Osteoblast (primary cell): Measurements from ENCODE around the gene WIZ. TPM values are rescaled to one million over a fixed set of nuclear protein-coding genes. Genes with fewer than 3 reads are reported as not detected.

ENCODE experiments used
- DNase-seq: peaks from one replicate; pipeline ENCODE4 v3.0.0; 2011; ENCODE audit warnings: low spot score, mixed read lengths; ENCODE audit not compliant: insufficient read length; ENCODE audit errors: missing footprints
- H2AFZ ChIP-seq: 2 replicates; pipeline ENCODE4 v1.6.0; 2011; ENCODE audit warnings: mild to moderate bottlenecking, low read length
- H3K27ac ChIP-seq: 2 replicates; pipeline ENCODE4 v1.5.1; 2011; ENCODE audit warnings: mild to moderate bottlenecking, low read depth, low read length, moderate library complexity
- H3K27me3 ChIP-seq: 2 replicates; pipeline ENCODE4 v1.6.0; 2012; ENCODE audit warnings: mild to moderate bottlenecking, control low read depth, inconsistent platforms, low read length, moderate library complexity; ENCODE audit not compliant: insufficient read depth
- H3K36me3 ChIP-seq: 2 replicates; pipeline ENCODE4 v1.5.1; 2011; ENCODE audit warnings: mild to moderate bottlenecking, low read length, control low read depth, moderate library complexity; ENCODE audit not compliant: insufficient read depth
- H3K4me1 ChIP-seq: 2 replicates; pipeline ENCODE4 v1.5.1; 2011; ENCODE audit warnings: mild to moderate bottlenecking, low read length, control low read depth, moderate library complexity; ENCODE audit not compliant: insufficient read depth
- H3K4me2 ChIP-seq: 2 replicates; pipeline ENCODE4 v1.6.0; 2011; ENCODE audit warnings: mild to moderate bottlenecking, low read length; ENCODE audit not compliant: insufficient read depth
- H3K4me3 ChIP-seq: fragments of 200-600 bp; sonication (generic); 3 replicates; pipeline ENCODE4 v1.5.1; 2012; ENCODE audit warnings: mild to moderate bottlenecking, low read length, inconsistent platforms; ENCODE audit not compliant: insufficient read depth
- H3K79me2 ChIP-seq: 2 replicates; pipeline ENCODE4 v1.6.0; 2012; ENCODE audit warnings: mild to moderate bottlenecking, low read length, control low read depth, inconsistent platforms; ENCODE audit not compliant: insufficient read depth
- H3K9me3 ChIP-seq: 2 replicates; pipeline ENCODE4 v1.5.1; 2011; ENCODE audit warnings: low read depth, low read length, control low read depth
- H4K20me1 ChIP-seq: 2 replicates; pipeline ENCODE4 v1.6.0; 2012; ENCODE audit warnings: mild to moderate bottlenecking, low read length, control low read depth; ENCODE audit not compliant: insufficient read depth
- CTCF ChIP-seq: IDR thresholded peaks from 2 replicates; pipeline ENCODE4 v1.5.1; 2011; ENCODE audit warnings: mild to moderate bottlenecking, low read depth, low read length, moderate library complexity; ENCODE audit errors: extremely low read depth
- total RNA-seq: library from RNA; depleted of rRNA; stranded (reverse); fragments of >200 nt; gene quantifications from 2 replicates; pipeline ENCODE4 v1.2.3, GENCODE V29; 2012

WIZ gene
- total RNA-seq, 1 donor, result 9.8 TPM

GRCh38 chr19:15419413-15420025 is 30.2 kb downstream of the WIZ start:
- peak; percentile 96 for DNase-seq
- Histone ChIP-seq H2AFZ (peak overlapping the region; percentile 83), H3K9me3 (no peaks in the 10 kb centered on the region), H3K4me1 (peaks cover 21% of the 10 kb centered on the region), H4K20me1 (peaks cover 39% of the 10 kb centered on the region), H3K27ac (peak overlapping the region; percentile 54), H3K4me2 (peak overlapping the region; percentile 96), H3K27me3 (no peaks in the 10 kb centered on the region), H3K4me3 (peak overlapping the region; percentile 93), H3K36me3 (peaks cover 31% of the 10 kb centered on the region), H3K79me2 (peaks cover 42% of the 10 kb centered on the region)
- no peak for TF ChIP-seq CTCF

- Histone ChIP-seq H3K4me2 (peak within 1 kb of the TSS; percentile 96), H4K20me1 (peaks cover 40% of the 10 kb centered on the region), H3K4me3 (peak within 1 kb of the TSS; percentile 93), H2AFZ (peak within 1 kb of the TSS; percentile 90), H3K79me2 (peaks cover 49% of the 10 kb centered on the region), H3K4me1 (peaks cover 21% of the 10 kb centered on the region), H3K27ac (peak within 1 kb of the TSS; percentile 89), H3K27me3 (no peaks in the 10 kb centered on the region), H3K9me3 (no peaks in the 10 kb centered on the region), H3K36me3 (peaks cover 24% of the 10 kb centered on the region)
- DNase-seq, result peak; percentile 100
- TF ChIP-seq CTCF, result peak; percentile 44
Measured at GRCh38 chr19:15418579-15419412, 31.0 kb downstream of the WIZ start, which contains the start of gene AKAP8L. AKAP8L (minus strand) TSS chr19:15418988; CDS start chr19:15418923, 65 bp downstream.

GRCh38 chr19:15418231-15418578 is 31.6 kb downstream of the WIZ start:
- H3K4me2 ChIP-seq, result peak overlapping the region; percentile 96
- peak overlapping the region; percentile 90 for H2AFZ ChIP-seq
- H4K20me1 ChIP-seq, result peaks cover 43% of the 10 kb centered on the region
- no peaks in the 10 kb centered on the region for H3K27me3 ChIP-seq
- peak overlapping the region; percentile 89 for H3K27ac ChIP-seq
- peaks cover 18% of the 10 kb centered on the region for H3K36me3 ChIP-seq
- H3K4me3 ChIP-seq, result peak overlapping the region; percentile 93
- DNase-seq, result peak; percentile 78
- H3K4me1 ChIP-seq, result peaks cover 21% of the 10 kb centered on the region
- no peak for TF ChIP-seq CTCF
- no peaks in the 10 kb centered on the region for H3K9me3 ChIP-seq
- peaks cover 55% of the 10 kb centered on the region for H3K79me2 ChIP-seq

DNA sequence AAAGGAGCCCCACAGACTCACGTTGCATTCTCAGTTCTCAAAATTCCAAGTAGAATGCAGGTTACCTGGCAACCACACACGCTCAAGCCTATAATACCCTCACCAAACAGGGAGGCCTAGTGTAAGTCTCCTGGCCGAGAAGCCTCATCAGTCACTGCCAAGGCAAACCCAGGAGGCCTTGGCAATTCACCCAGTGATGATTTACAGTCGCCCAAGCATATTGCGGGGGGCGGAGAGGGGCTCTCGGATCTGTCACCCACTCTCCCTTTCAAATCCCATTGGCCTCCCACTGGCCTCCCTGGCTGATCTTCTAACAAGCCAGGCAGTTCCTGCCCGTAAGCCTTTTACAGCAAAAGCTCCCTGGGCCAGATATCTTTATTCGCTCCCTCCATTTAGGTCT is 32.1 kb downstream of the WIZ start:
- TF ChIP-seq CTCF, result no peak
- Histone ChIP-seq H3K36me3 (peaks cover 16% of the 10 kb centered on the region), H3K4me2 (peak overlapping the region; percentile 96), H3K27ac (peak overlapping the region; percentile 89), H3K79me2 (peaks cover 60% of the 10 kb centered on the region), H2AFZ (no peak overlapping the region), H3K27me3 (no peaks in the 10 kb centered on the region), H3K9me3 (no peaks in the 10 kb centered on the region), H3K4me1 (peaks cover 21% of the 10 kb centered on the region), H3K4me3 (peak overlapping the region; percentile 93), H4K20me1 (peaks cover 48% of the 10 kb centered on the region)
- DNase-seq, result peak; percentile 92
